ENCODE data around the gene DNAL1.

DNA sequence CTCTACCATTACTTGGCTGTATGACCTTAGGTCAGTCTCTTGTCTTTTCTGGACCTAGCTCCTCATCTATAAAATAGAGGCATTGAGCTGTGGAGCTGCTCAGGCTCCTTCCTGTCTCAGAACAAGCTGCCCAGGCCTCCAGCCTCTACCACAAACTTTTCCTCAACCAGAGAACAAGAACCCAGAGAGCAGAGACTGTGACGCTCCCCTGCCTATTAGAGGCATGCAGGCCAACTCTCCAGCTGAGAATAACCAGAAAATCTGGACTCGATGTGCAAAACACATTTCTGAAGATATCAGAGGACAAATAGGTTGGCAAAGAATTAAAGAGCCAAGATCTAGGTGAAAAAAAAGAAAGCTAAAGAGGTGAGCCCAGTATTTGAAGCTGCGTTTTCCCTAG, 87.2 kb downstream of the DNAL1 start:
- TF ChIP-seq, protein P1, sequence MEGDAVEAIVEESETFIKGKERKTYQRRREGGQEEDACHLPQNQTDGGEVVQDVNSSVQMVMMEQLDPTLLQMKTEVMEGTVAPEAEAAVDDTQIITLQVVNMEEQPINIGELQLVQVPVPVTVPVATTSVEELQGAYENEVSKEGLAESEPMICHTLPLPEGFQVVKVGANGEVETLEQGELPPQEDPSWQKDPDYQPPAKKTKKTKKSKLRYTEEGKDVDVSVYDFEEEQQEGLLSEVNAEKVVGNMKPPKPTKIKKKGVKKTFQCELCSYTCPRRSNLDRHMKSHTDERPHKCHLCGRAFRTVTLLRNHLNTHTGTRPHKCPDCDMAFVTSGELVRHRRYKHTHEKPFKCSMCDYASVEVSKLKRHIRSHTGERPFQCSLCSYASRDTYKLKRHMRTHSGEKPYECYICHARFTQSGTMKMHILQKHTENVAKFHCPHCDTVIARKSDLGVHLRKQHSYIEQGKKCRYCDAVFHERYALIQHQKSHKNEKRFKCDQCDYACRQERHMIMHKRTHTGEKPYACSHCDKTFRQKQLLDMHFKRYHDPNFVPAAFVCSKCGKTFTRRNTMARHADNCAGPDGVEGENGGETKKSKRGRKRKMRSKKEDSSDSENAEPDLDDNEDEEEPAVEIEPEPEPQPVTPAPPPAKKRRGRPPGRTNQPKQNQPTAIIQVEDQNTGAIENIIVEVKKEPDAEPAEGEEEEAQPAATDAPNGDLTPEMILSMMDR (IDR thresholded peaks at IDR 0.05), result no peak
- no peak for TF ChIP-seq ZFX (IDR thresholded peaks at IDR 0.05; ENCODE audit: borderline replicate concordance)
